ACC112 (cell line): Measurements from ENCODE around the gene POLK.

Experiments
- H2AFZ ChIP-seq: fragments of 200-600 bp; sonication (generic); one replicate; pipeline ENCODE4 v1.6.0; 2017; ENCODE audit warnings: antibody characterized with exemption, low read length; ENCODE audit not compliant: unreplicated experiment
- H3K27ac ChIP-seq: fragments of 200-600 bp; sonication (generic); 2 replicates; pipeline ENCODE4 v1.5.1; 2014; ENCODE audit warnings: low read depth, mild to moderate bottlenecking, antibody characterized with exemption, low read length, moderate library complexity
- H3K27me3 ChIP-seq: fragments of 200-600 bp; sonication (generic); 2 replicates; pipeline ENCODE4 v1.6.1; 2014; ENCODE audit warnings: mild to moderate bottlenecking, antibody characterized with exemption, low read length, moderate library complexity, mixed read lengths; ENCODE audit not compliant: insufficient read depth
- H3K36me3 ChIP-seq: fragments of 200-600 bp; sonication (generic); 2 replicates; pipeline ENCODE4 v1.6.1; 2016; ENCODE audit warnings: mild to moderate bottlenecking, antibody characterized with exemption, low read length, moderate library complexity, mixed read lengths; ENCODE audit not compliant: insufficient read depth
- H3K4me1 ChIP-seq: fragments of 200-600 bp; sonication (generic); one replicate; pipeline ENCODE4 v1.6.1; 2016; ENCODE audit warnings: low read length, mixed read lengths; ENCODE audit not compliant: insufficient read depth, unreplicated experiment, control insufficient read depth
- H3K4me3 ChIP-seq: fragments of 200-600 bp; sonication (generic); 2 replicates; pipeline ENCODE4 v1.5.1; 2014; ENCODE audit warnings: mild to moderate bottlenecking, low read depth, low read length
- H3K79me2 ChIP-seq: fragments of 200-600 bp; sonication (generic); one replicate; pipeline ENCODE4 v1.6.0; 2016; ENCODE audit warnings: low read length; ENCODE audit not compliant: control insufficient read depth, unreplicated experiment, insufficient read depth

POLK gene

GRCh38 chr5:75616371-75616881, 104.7 kb downstream of the POLK start:
- H3K27ac ChIP-seq, result no peak overlapping the region
- H3K79me2 ChIP-seq, result no peaks in the 10 kb centered on the region
- H3K27me3 ChIP-seq, result no peaks in the 10 kb centered on the region
- H3K4me3 ChIP-seq, result no peak overlapping the region
- H2AFZ ChIP-seq, result no peak overlapping the region
- no peaks in the 10 kb centered on the region for H3K4me1 ChIP-seq
- no peaks in the 10 kb centered on the region for H3K36me3 ChIP-seq

GRCh38 chr5:75616971-75617621, 105.4 kb downstream of the POLK start:
- H3K27me3 ChIP-seq, result no peaks in the 10 kb centered on the region
- H3K79me2 ChIP-seq, result no peaks in the 10 kb centered on the region
- H3K36me3 ChIP-seq, result no peaks in the 10 kb centered on the region
- H2AFZ ChIP-seq, result no peak overlapping the region
- no peak overlapping the region for H3K4me3 ChIP-seq
- no peak overlapping the region for H3K27ac ChIP-seq
- no peaks in the 10 kb centered on the region for H3K4me1 ChIP-seq

GRCh38 chr5:75617736-75618352, 106.2 kb downstream of the POLK start:
- no peaks in the 10 kb centered on the region for H3K79me2 ChIP-seq
- H2AFZ ChIP-seq, result no peak overlapping the region
- no peaks in the 10 kb centered on the region for H3K4me1 ChIP-seq
- no peaks in the 10 kb centered on the region for H3K36me3 ChIP-seq
- H3K27me3 ChIP-seq, result no peaks in the 10 kb centered on the region
- H3K4me3 ChIP-seq, result no peak overlapping the region
- H3K27ac ChIP-seq, result no peak overlapping the region

GRCh38 chr5:75620184-75620959, 108.7 kb downstream of the POLK start:
- Histone ChIP-seq H3K4me3 (no peak overlapping the region), H2AFZ (no peak overlapping the region), H3K4me1 (peaks cover 6% of the 10 kb centered on the region), H3K36me3 (no peaks in the 10 kb centered on the region), H3K79me2 (no peaks in the 10 kb centered on the region), H3K27ac (no peak overlapping the region), H3K27me3 (no peaks in the 10 kb centered on the region)

- no peak overlapping the region for H3K27ac ChIP-seq
- no peaks in the 10 kb centered on the region for H3K79me2 ChIP-seq
These were observed 110.9 kb downstream of the POLK start for GRCh38 chr5:75622564-75622963.

GRCh38 chr5:75623846-75624245, 112.2 kb downstream of the POLK start:
- peaks cover 6% of the 10 kb centered on the region for H3K4me1 ChIP-seq
- H2AFZ ChIP-seq, result no peak overlapping the region
- H3K79me2 ChIP-seq, result no peaks in the 10 kb centered on the region
- no peaks in the 10 kb centered on the region for H3K27me3 ChIP-seq
- H3K4me3 ChIP-seq, result no peak overlapping the region
- no peak overlapping the region for H3K27ac ChIP-seq
- H3K36me3 ChIP-seq, result no peaks in the 10 kb centered on the region

More at GRCh38 chr5:75622564-75622963, 110.9 kb downstream of the POLK start:
- no peak overlapping the region for H2AFZ ChIP-seq
- no peak overlapping the region for H3K4me3 ChIP-seq
- H3K27me3 ChIP-seq, result no peaks in the 10 kb centered on the region
- peaks cover 6% of the 10 kb centered on the region for H3K4me1 ChIP-seq
- no peaks in the 10 kb centered on the region for H3K36me3 ChIP-seq

GRCh38 chr5:75626959-75627358, 115.3 kb downstream of the POLK start:
- no peak overlapping the region for H3K27ac ChIP-seq
- H3K36me3 ChIP-seq, result no peaks in the 10 kb centered on the region

GRCh38 chr5:75627801-75628200, 116.1 kb downstream of the POLK start:
- Histone ChIP-seq H3K36me3 (no peaks in the 10 kb centered on the region), H3K4me1 (peaks cover 6% of the 10 kb centered on the region), H3K4me3 (no peak overlapping the region), H3K27ac (no peak overlapping the region), H3K79me2 (no peaks in the 10 kb centered on the region), H3K27me3 (no peaks in the 10 kb centered on the region), H2AFZ (no peak overlapping the region)

More at GRCh38 chr5:75626959-75627358, 115.3 kb downstream of the POLK start:
- H3K79me2 ChIP-seq, result no peaks in the 10 kb centered on the region
- peaks cover 6% of the 10 kb centered on the region for H3K4me1 ChIP-seq
- H2AFZ ChIP-seq, result no peak overlapping the region
- no peaks in the 10 kb centered on the region for H3K27me3 ChIP-seq
- H3K4me3 ChIP-seq, result no peak overlapping the region

GRCh38 chr5:75630875-75631274, 119.2 kb downstream of the POLK start:
- Histone ChIP-seq H3K4me1 (no peaks in the 10 kb centered on the region), H3K79me2 (no peaks in the 10 kb centered on the region), H3K27ac (no peak overlapping the region), H3K27me3 (no peaks in the 10 kb centered on the region), H2AFZ (no peak overlapping the region), H3K4me3 (no peak overlapping the region), H3K36me3 (no peaks in the 10 kb centered on the region)

- Histone ChIP-seq H2AFZ (no peak overlapping the region), H3K36me3 (no peaks in the 10 kb centered on the region), H3K4me3 (no peak overlapping the region), H3K4me1 (no peaks in the 10 kb centered on the region), H3K27me3 (no peaks in the 10 kb centered on the region), H3K79me2 (no peaks in the 10 kb centered on the region), H3K27ac (no peak overlapping the region)
These were observed 120.6 kb downstream of the POLK start for GRCh38 chr5:75632321-75632720.
